HepG2 (cell line): ENCODE data around the gene GJB2. TPM values are rescaled to one million over a fixed set of nuclear protein-coding genes. Genes with fewer than 3 reads are reported as not detected.

Experiments used
- ATAC-seq: fragments of 200-7000 bp; cut with Tn5 transposase; 3 replicates; pipeline ENCODE4 v1.9.1; 2020; ENCODE audit warnings: mild to moderate bottlenecking, moderate library complexity
- BruUV-seq: library from RNA; stranded (reverse); fragments of 400-500 nt; replicated peaks from 2 replicates; lab custom pipeline; 2021; lab: Mats Ljungman, UMichigan
- CTCF ChIA-PET: fragments of 300-600 bp; formaldehyde crosslinking; extraction: SDS; loops from one replicate; lab custom pipeline; 2021; ENCODE audit warnings: low total read pairs, inconsistent platforms, low intra/inter-chr PET ratio; lab: Yijun Ruan, JAX
- POLR2A ChIA-PET: fragments of 350-600 bp; sonication (Branson Sonifier 250); formaldehyde crosslinking; loops from one replicate; lab custom pipeline; 2020; ENCODE audit warnings: antibody characterized with exemption, inconsistent platforms; lab: Yijun Ruan, JAX
- DNase-seq: peaks from one replicate; pipeline ENCODE4 v3.0.0-alpha.2; 2015; ENCODE audit warnings: low spot score
- FAIRE-seq: peaks from 3 replicates; lab custom pipeline; 2011; peaks lifted over from hg19 to GRCh38; lab: Jason Lieb, UNC
- H2AFZ ChIP-seq: one replicate; pipeline ENCODE4 v1.6.1; 2011; ENCODE audit warnings: low read length, inconsistent platforms
- H3K27ac ChIP-seq: fragments of 300-600 bp; 3 replicates; pipeline ENCODE4 v1.8.0; 2011; ENCODE audit warnings: mixed run types, mild to moderate bottlenecking, mixed read lengths, low read length, inconsistent platforms; ENCODE audit not compliant: insufficient read depth; ENCODE audit errors: extremely low read length
- H3K27me3 ChIP-seq, 2 experiments: fragments of 200-600 bp in 1 of 2; 2 replicates in 1 of 2; 3 replicates in 1 of 2; pipeline versions ENCODE4 v1.6.0 to v1.8.0; 2011; ENCODE audit warnings: low read length in 2 of 2, mild to moderate bottlenecking in 2 of 2, moderate library complexity in 2 of 2, inconsistent platforms in 1 of 2; ENCODE audit not compliant: insufficient read depth in 2 of 2, control insufficient read depth in 1 of 2
- H3K36me3 ChIP-seq, 2 experiments: fragments of 200-600 bp in 1 of 2; replicated peaks in 1 of 2; 2 replicates in 1 of 2; 3 replicates in 1 of 2; pipeline versions ENCODE4 v1.5.1 to v1.8.0; 2011; ENCODE audit warnings: low read length in 2 of 2, inconsistent platforms in 1 of 2; ENCODE audit not compliant: insufficient read depth in 2 of 2, control insufficient read depth in 1 of 2
- H3K4me1 ChIP-seq: 2 replicates; pipeline ENCODE4 v1.5.1; 2012; ENCODE audit warnings: low read length, inconsistent platforms; ENCODE audit not compliant: insufficient read depth
- H3K4me2 ChIP-seq: 2 replicates; pipeline ENCODE4 v1.6.0; 2011; ENCODE audit warnings: low read depth, low read length, inconsistent platforms
- H3K4me3 ChIP-seq, 3 experiments: fragments of 200-600 bp in 1 of 3; sonication (generic), shearing (Covaris generic) in 1 of 3; replicated peaks in 1 of 3; 2 replicates each; pipeline ENCODE4 v1.5.1; 2011 to 2016; ENCODE audit warnings: low read length in 3 of 3, inconsistent platforms in 2 of 3, low read depth in 2 of 3, mild to moderate bottlenecking in 2 of 3, control low read depth in 1 of 3, mixed read lengths in 1 of 3; ENCODE audit not compliant: insufficient read depth in 1 of 3
- H3K79me2 ChIP-seq: one replicate; pipeline ENCODE4 v1.6.1; 2011; ENCODE audit warnings: low read length, inconsistent platforms; ENCODE audit not compliant: insufficient read depth
- H3K9ac ChIP-seq: 2 replicates; pipeline ENCODE4 v1.6.0; 2011; ENCODE audit warnings: mild to moderate bottlenecking, low read depth, low read length, inconsistent platforms; ENCODE audit not compliant: insufficient read depth
- H3K9me3 ChIP-seq: 2 replicates; pipeline ENCODE4 v1.5.1; 2012; ENCODE audit warnings: mild to moderate bottlenecking, low read length
- H4K20me1 ChIP-seq: 2 replicates; pipeline ENCODE4 v1.6.0; 2011; ENCODE audit warnings: inconsistent platforms, mild to moderate bottlenecking, low read length, moderate library complexity; ENCODE audit not compliant: insufficient read depth
- CREM ChIP-seq, 2 experiments: sonication (generic) in 1 of 2; formaldehyde crosslinking in 1 of 2; IDR thresholded peaks; 2 replicates each; pipeline versions ENCODE4 v1.4.0 to v1.6.1; 2016 to 2020; ENCODE audit warnings: antibody characterized with exemption in 1 of 2, mild to moderate bottlenecking in 1 of 2, missing genetic modification reagents in 1 of 2
- EP300 ChIP-seq, 3 experiments: sonication (generic) in 1 of 3; formaldehyde crosslinking in 1 of 3; IDR thresholded peaks; 2 replicates each; pipeline versions ENCODE4 v1.5.1 to v1.6.1; 2011 to 2020; ENCODE audit warnings: low read depth in 2 of 3, low read length in 2 of 3, borderline replicate concordance in 1 of 3, improper control_type of control experiment in 1 of 3, mild to moderate bottlenecking in 1 of 3, missing genetic modification reagents in 1 of 3, moderate library complexity in 1 of 3
- FOXA1 ChIP-seq, 2 experiments: fragments of 450-650 bp in 1 of 2; sonication (generic) in 1 of 2; formaldehyde crosslinking in 1 of 2; IDR thresholded peaks; 2 replicates each; pipeline versions ENCODE4 v1.4.0 to v1.6.1; 2016 to 2020; ENCODE audit warnings: missing genetic modification reagents in 1 of 2
- FOXA3 ChIP-seq: IDR thresholded peaks from 2 replicates; pipeline ENCODE4 v1.6.1; 2016; ENCODE audit warnings: missing genetic modification reagents, missing compliant biosample characterization
- FOXJ3 ChIP-seq: sonication (generic); formaldehyde crosslinking; IDR thresholded peaks from 2 replicates; pipeline ENCODE4 v1.4.0; 2020; ENCODE audit warnings: missing genetic modification reagents, mild to moderate bottlenecking, borderline replicate concordance
- FOXP4 ChIP-seq: sonication (generic); formaldehyde crosslinking; IDR thresholded peaks from 2 replicates; pipeline ENCODE4 v1.4.0; 2020; ENCODE audit warnings: missing genetic modification reagents
- IRF2 ChIP-seq: IDR thresholded peaks from 2 replicates; pipeline ENCODE4 v1.6.1; 2018; ENCODE audit warnings: missing genetic modification reagents, missing compliant biosample characterization
- ISL2 ChIP-seq: sonication (generic); formaldehyde crosslinking; IDR thresholded peaks from 2 replicates; pipeline ENCODE4 v1.5.0; 2020; ENCODE audit warnings: missing genetic modification reagents
- NCOA2 ChIP-seq: sonication (generic); formaldehyde crosslinking; IDR thresholded peaks from 2 replicates; pipeline ENCODE4 v1.8.0; 2022; ENCODE audit warnings: inconsistent platforms
- PAWR ChIP-seq: sonication (generic); formaldehyde crosslinking; IDR thresholded peaks from 2 replicates; pipeline ENCODE4 v1.4.0; 2020; ENCODE audit warnings: missing genetic modification reagents, mild to moderate bottlenecking, borderline replicate concordance
- RFX3 ChIP-seq: IDR thresholded peaks from 2 replicates; pipeline ENCODE4 v1.6.1; 2016; ENCODE audit warnings: missing biosample characterization, missing genetic modification reagents
- SOX13 ChIP-seq, 3 experiments: fragments of 450-650 bp in 1 of 3; sonication (generic) in 1 of 3; formaldehyde crosslinking in 1 of 3; IDR thresholded peaks in 2 of 3; conservative IDR thresholded peaks in 1 of 3; 2 replicates each; pipeline versions ENCODE4 v1.5.0 to v1.6.1; 2016 to 2020; ENCODE audit warnings: antibody characterized with exemption in 1 of 3, mild to moderate bottlenecking in 1 of 3, missing compliant biosample characterization in 1 of 3, missing genetic modification reagents in 1 of 3, moderate library complexity in 1 of 3
- SRSF1 ChIP-seq: fragments of 200-400 bp; formaldehyde crosslinking; optimal IDR thresholded peaks from 2 replicates; pipeline ENCODE3; 2017; ENCODE audit warnings: mild to moderate bottlenecking, low read depth, low read length, moderate library complexity
- TCF7 ChIP-seq: sonication (generic); IDR thresholded peaks from 2 replicates; pipeline ENCODE4 v1.6.1; 2016; ENCODE audit warnings: antibody characterized with exemption, low read depth
- ZBTB21 ChIP-seq: sonication (generic); formaldehyde crosslinking; IDR thresholded peaks from 2 replicates; pipeline ENCODE4 v1.4.0; 2020; ENCODE audit warnings: missing genetic modification reagents
- ZFAT ChIP-seq: sonication (generic); formaldehyde crosslinking; conservative IDR thresholded peaks from 2 replicates; pipeline ENCODE4 v1.8.1; 2023; ENCODE audit warnings: missing genetic modification reagents, inconsistent platforms
- ZNF567 ChIP-seq: sonication (generic); formaldehyde crosslinking; IDR thresholded peaks from 2 replicates; pipeline ENCODE4 v1.8.1; 2023; ENCODE audit warnings: mild to moderate bottlenecking, missing genetic modification reagents, borderline replicate concordance
- ZNF644 ChIP-seq: IDR thresholded peaks from 2 replicates; pipeline ENCODE4 v1.6.1; 2016; ENCODE audit warnings: low read depth
- ZNF709 ChIP-seq: sonication (generic); formaldehyde crosslinking; IDR thresholded peaks from 2 replicates; pipeline ENCODE4 v1.5.0; 2020; ENCODE audit warnings: mild to moderate bottlenecking, missing genetic modification reagents
- ZNF768 ChIP-seq: sonication (generic); formaldehyde crosslinking; IDR thresholded peaks from 2 replicates; pipeline ENCODE4 v1.4.0; 2020; ENCODE audit warnings: missing genetic modification reagents
- ZNF883 ChIP-seq: sonication (generic); formaldehyde crosslinking; IDR thresholded peaks from 2 replicates; pipeline ENCODE4 v1.5.1; 2020; ENCODE audit warnings: mild to moderate bottlenecking, missing genetic modification reagents; ENCODE audit errors: not compliant biosample characterization
- WGBS: methylation state at CpG from one replicate; pipeline ENCODE4 v1.1.6; 2017; ENCODE audit warnings: low lambda C conversion rate; 5-methylcytosine and 5-hydroxymethylcytosine counted together
- in situ Hi-C: cut with HindIII; loops from 2 replicates; pipeline ENCODE4 v1.10.0; 2017; ENCODE audit warnings: low pct_unique_long_range_greater_than_20kb; ENCODE audit not compliant: extremely low pct_ligation_motif_present
- intact Hi-C: fragments of 100-400 bp; cut with micrococcal nuclease; formaldehyde crosslinking; loops from one replicate; pipeline ENCODE4 v1.10.0; 2022; ENCODE audit not compliant: unreplicated experiment
- polyA plus RNA-seq, 8 experiments: library from polyadenylated mRNA; depleted of rRNA in 3 of 8; stranded (reverse) in 7 of 8; unstranded in 1 of 8; fragments of >200 nt; fragmentation: Illumina TruSeq in 4 of 8; extraction: Trizol in 4 of 8; gene quantifications; 2 replicates each; pipeline versions ENCODE4 v1.2.1 to v1.2.3, GENCODE V29; 2011 to 2016; ENCODE audit warnings: low read depth in 4 of 8, missing spikeins in 1 of 8, mixed read lengths in 1 of 8; ENCODE audit not compliant: insufficient read depth in 1 of 8
- total RNA-seq, 5 experiments: library from RNA; depleted of rRNA; stranded (reverse); fragments of >200 nt; fragmentation: Illumina TruSeq; extraction: Trizol; gene quantifications; 2 replicates each; pipeline ENCODE4 v1.2.3, GENCODE V29; 2016; ENCODE audit warnings: low read depth in 1 of 5
- TF ChIP-seq, protein P1 (sequence below): sonication (generic); IDR thresholded peaks from 2 replicates; pipeline ENCODE4 v1.6.1; 2016; ENCODE audit warnings: low read depth, borderline replicate concordance

Gene GJB2
- total and polyA plus RNA-seq, 2 of the 13 experiments (the other 11 are each of a cell fraction or from before 2014, with no cell fraction given): 0.15 to 0.18 TPM

DNA sequence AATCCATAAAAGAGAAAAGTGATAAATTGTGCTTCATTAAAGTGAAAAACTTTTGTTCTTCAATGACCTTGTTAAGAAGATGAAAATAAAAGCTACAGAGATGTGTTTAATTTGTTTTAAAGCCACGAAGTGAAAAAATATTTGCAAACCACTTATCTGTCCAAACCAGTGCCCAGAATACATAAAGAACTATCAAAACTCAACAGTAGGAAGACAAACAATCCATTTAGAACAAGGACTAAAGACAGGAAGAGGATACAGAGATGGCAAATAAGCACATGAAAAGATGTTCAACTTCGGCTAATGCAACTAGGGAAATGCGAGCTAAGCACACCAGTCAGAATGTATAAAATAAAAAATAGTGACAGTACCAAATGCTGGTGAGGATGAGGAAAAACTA lies 24.4 kb upstream of the GJB2 start:
- in situ Hi-C loops (no loop called here), intact Hi-C loops (no loop called here)
- ChIA-PET CTCF (no interaction called here), POLR2A (no interaction called here)
- no peak for FAIRE-seq
- peaks cover 0 to 9% of the 10 kb centered on the region in 2 experiments; a peak in 1 of 5 replicates for H3K27me3 ChIP-seq
- H3K27ac ChIP-seq: no peak overlapping the region
- H3K9me3 ChIP-seq: no peaks in the 10 kb centered on the region
- WGBS: under 1% methylated on average over 3 of the region's 3 CpGs
- no peaks in the 10 kb centered on the region for H4K20me1 ChIP-seq
- H3K36me3 ChIP-seq: no peaks in the 10 kb centered on the region
- H3K4me2 ChIP-seq: no peak overlapping the region
- H3K4me1 ChIP-seq: peaks cover 14% of the 10 kb centered on the region
- no peak for ATAC-seq
- peak; percentile 42 for DNase-seq
- no peak overlapping the region for H3K9ac ChIP-seq
- no peak for TF ChIP-seq ZFAT
- peak; percentile 62 for TF ChIP-seq TCF7
- 0 out of 2 replicates have a peak, but pooled peaks have one; percentile 15 for TF ChIP-seq FOXJ3
- TF ChIP-seq, protein P1, sequence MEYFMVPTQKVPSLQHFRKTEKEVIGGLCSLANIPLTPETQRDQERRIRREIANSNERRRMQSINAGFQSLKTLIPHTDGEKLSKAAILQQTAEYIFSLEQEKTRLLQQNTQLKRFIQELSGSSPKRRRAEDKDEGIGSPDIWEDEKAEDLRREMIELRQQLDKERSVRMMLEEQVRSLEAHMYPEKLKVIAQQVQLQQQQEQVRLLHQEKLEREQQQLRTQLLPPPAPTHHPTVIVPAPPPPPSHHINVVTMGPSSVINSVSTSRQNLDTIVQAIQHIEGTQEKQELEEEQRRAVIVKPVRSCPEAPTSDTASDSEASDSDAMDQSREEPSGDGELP: no peak
- peak; percentile 43; the same call in 1 of the 2 replicates for TF ChIP-seq FOXP4 (CRISPR knock-in tag)
- no peak for TF ChIP-seq ZNF709 (CRISPR knock-in tag)
- TF ChIP-seq ZNF883: no peak
- TF ChIP-seq IRF2: no peak
- 0 out of 4 replicates have a peak, but pooled peaks of 1 of the 2 experiments have one; percentile 26 for TF ChIP-seq EP300 (IDR thresholded peaks at IDR 0.05; ENCODE audit: low read depth in 2 of 2, low read length in 2 of 2)
- no peak for TF ChIP-seq EP300 (CRISPR knock-in tag; IDR thresholded peaks at IDR 0.05; ENCODE audit: borderline replicate concordance)
- TF ChIP-seq ISL2 (CRISPR knock-in tag): peak; percentile 90
- TF ChIP-seq RFX3 (CRISPR knock-in tag): no peak
- 0 out of 2 replicates have a peak, but pooled peaks have one; percentile 15 for TF ChIP-seq CREM (IDR thresholded peaks at IDR 0.05)
- no peak for TF ChIP-seq CREM (CRISPR knock-in tag; IDR thresholded peaks at IDR 0.05)
- no peak for TF ChIP-seq ZNF567 (CRISPR knock-in tag)
- TF ChIP-seq FOXA1 (IDR thresholded peaks at IDR 0.05): no peak
- TF ChIP-seq FOXA1 (CRISPR knock-in tag; IDR thresholded peaks at IDR 0.05): peak; percentile 46; the same call in 1 of the 2 replicates
- no peak for TF ChIP-seq ZBTB21
- no peak for TF ChIP-seq ZNF768 (CRISPR knock-in tag)
- TF ChIP-seq SOX13 (IDR thresholded peaks at IDR 0.05): no peak
- TF ChIP-seq SOX13 (CRISPR knock-in tag; conservative IDR thresholded peaks at IDR 0.05 in 1 of 2, IDR thresholded peaks at IDR 0.05 in 1 of 2): peak in 1 of 2 experiments; percentile 71; a peak in 1 of 4 replicates
- TF ChIP-seq FOXA3: peak; percentile 21; the same call in 1 of the 2 replicates
- TF ChIP-seq NCOA2 (CRISPR knock-in tag): peak; percentile 42
- TF ChIP-seq SRSF1: no peak
- TF ChIP-seq ZNF644 (CRISPR knock-in tag): 0 out of 2 replicates have a peak, but pooled peaks have one; percentile 18
- no peak for TF ChIP-seq PAWR (CRISPR knock-in tag)
- TF ChIP-seq, all 625 proteins: peak for 11
- no TSS peak for BruUV-seq
- H3K4me3 ChIP-seq: no peak overlapping the region
- H3K79me2 ChIP-seq: no peaks in the 10 kb centered on the region
- H2AFZ ChIP-seq: no peak overlapping the region
